Esophagus muscularis mucosa (tissue), 4 donors: ENCODE data around the gene CX3CR1. TPM values are rescaled to one million over a fixed set of nuclear protein-coding genes. Genes with fewer than 3 reads are reported as not detected.
A peak's percentile ranks its signal among the peaks of the same experiment; 100 is the strongest.

Experiments
- DNase-seq: peaks from one replicate; pipeline ENCODE4 v3.0.0-alpha.2; 2017; ENCODE audit errors: extremely low spot score
- H3K27ac ChIP-seq, 4 donors: fragments of 200-600 bp; sonication (generic); replicated peaks in 1 of 4; 1 replicate in 3 of 4; 2 replicates in 1 of 4; pipeline ENCODE4 v1.5.1; 2016 to 2019; ENCODE audit warnings: mild to moderate bottlenecking in 1 of 4
- H3K27me3 ChIP-seq, 4 donors: fragments of 200-600 bp; sonication (generic); one replicate each; pipeline versions ENCODE4 v1.5.1 to v1.6.0; 2016 to 2019
- H3K36me3 ChIP-seq, 4 donors: fragments of 200-600 bp; sonication (generic); one replicate each; pipeline ENCODE4 v1.5.1; 2016 to 2019
- H3K4me1 ChIP-seq, 4 donors: fragments of 200-600 bp; sonication (generic); one replicate each; pipeline ENCODE4 v1.5.1; 2016 to 2019
- H3K4me3 ChIP-seq, 4 donors: fragments of 200-600 bp; sonication (generic); 1 replicate in 2 of 4; 2 replicates in 2 of 4; pipeline ENCODE4 v1.5.1; 2016 to 2019; ENCODE audit warnings: mild to moderate bottlenecking in 4 of 4, moderate library complexity in 1 of 4
- H3K9me3 ChIP-seq, 4 donors: fragments of 200-600 bp; sonication (generic); 1 replicate in 3 of 4; 2 replicates in 1 of 4; pipeline ENCODE4 v1.5.1; 2016 to 2019
- CTCF ChIP-seq, 3 experiments: fragments of 200-600 bp in 2 of 3; fragments of 450-650 bp in 1 of 3; sonication (generic) in 2 of 3; IDR thresholded peaks; one replicate each; pipeline ENCODE4 v1.5.1; 2017 to 2019; ENCODE audit warnings: antibody characterized with exemption in 3 of 3, mild to moderate bottlenecking in 2 of 3, moderate library complexity in 1 of 3
- EP300 ChIP-seq: sonication (generic); formaldehyde crosslinking; IDR thresholded peaks from one replicate; pipeline ENCODE4 v1.6.1; 2017; ENCODE audit warnings: antibody characterized with exemption
- POLR2A ChIP-seq: fragments of 450-650 bp; IDR thresholded peaks from one replicate; pipeline ENCODE4 v1.6.1; 2017; ENCODE audit warnings: antibody characterized with exemption, moderate library complexity, mild to moderate bottlenecking, low read depth
- POLR2AphosphoS5 ChIP-seq, 2 donors: sonication (generic); formaldehyde crosslinking; IDR thresholded peaks; one replicate each; pipeline ENCODE4 v1.6.1; 2017; ENCODE audit warnings: antibody characterized with exemption in 2 of 2
- WGBS: methylation state at CpG from one replicate; pipeline ENCODE4 v1.1.5; 2018; 5-methylcytosine and 5-hydroxymethylcytosine counted together
- intact Hi-C: fragments of 100-400 bp; cut with DNase I; formaldehyde crosslinking; loops from one replicate; pipeline ENCODE4 v1.15.1; 2023
- total RNA-seq, 4 donors: library from RNA; depleted of rRNA; stranded (reverse); fragments of >200 nt; gene quantifications; one replicate each; pipeline versions ENCODE4 v1.1.0 to v1.2.1, GENCODE V29; 2016

Gene CX3CR1
- total RNA-seq, 4 donors from 2014 or later = 0.23 to 0.78 (median 0.46) TPM

- Histone ChIP-seq H3K36me3 (no peaks in the 10 kb centered on the region), H3K27me3 (no peaks in the 10 kb centered on the region), H3K9me3 (no peaks in the 10 kb centered on the region), H3K4me1 (peaks cover 0 to 17% (median 4%) of the 10 kb centered on the region in 4 donors), H3K27ac (no peak overlapping the region), H3K4me3 (no peak overlapping the region)
- TF ChIP-seq POLR2A = no peak
- TF ChIP-seq EP300 = no peak
- peak in 1 of 2 donors; percentile 48 for TF ChIP-seq POLR2AphosphoS5 (IDR thresholded peaks at IDR 0.05)
- peak; percentile 82 to 91 (median 90) for TF ChIP-seq CTCF (IDR thresholded peaks at IDR 0.05)
- DNase-seq = no peak
- 42% methylated on average over 2 of the region's 3 CpGs for WGBS
- intact Hi-C loops = loop anchor here (2.0 to 5.0 kb wide), 2 partner anchors 80 to 96 kb away; partner anchors contain the start of gene XIRP1
Measured at GRCh38 chr3:39288300-39288808, 8.5 kb upstream of the CX3CR1 start.

- Histone ChIP-seq H3K4me3 (no peak overlapping the region), H3K9me3 (no peaks in the 10 kb centered on the region), H3K4me1 (peaks cover 0 to 17% (median 4%) of the 10 kb centered on the region in 4 donors), H3K27ac (no peak overlapping the region), H3K27me3 (no peaks in the 10 kb centered on the region), H3K36me3 (no peaks in the 10 kb centered on the region)
- intact Hi-C loops = loop anchor here (2.0 to 5.0 kb wide), 2 partner anchors 79 to 95 kb away; partner anchors contain the start of gene XIRP1
- WGBS = 68% methylated on average over 8 of the region's 8 CpGs
- TF ChIP-seq CTCF (IDR thresholded peaks at IDR 0.05) (no peak), POLR2AphosphoS5 (IDR thresholded peaks at IDR 0.05) (no peak), POLR2A (no peak), EP300 (no peak)
- DNase-seq = no peak
Measured at GRCh38 chr3:39287216-39288164, 7.7 kb upstream of the CX3CR1 start.

GRCh38 chr3:39286771-39287170 lies 6.9 kb upstream of the CX3CR1 start:
- peaks cover 0 to 17% (median 4%) of the 10 kb centered on the region in 4 donors for H3K4me1 ChIP-seq
- 79% methylated on average over 3 of the region's 3 CpGs for WGBS
- H3K9me3 ChIP-seq = no peaks in the 10 kb centered on the region
- H3K27me3 ChIP-seq = no peaks in the 10 kb centered on the region
- TF ChIP-seq CTCF (IDR thresholded peaks at IDR 0.05) (no peak), POLR2A (no peak), POLR2AphosphoS5 (IDR thresholded peaks at IDR 0.05) (no peak), EP300 (no peak)
- H3K36me3 ChIP-seq = no peaks in the 10 kb centered on the region
- intact Hi-C loops = loop anchor here (5.0 kb wide), 1 partner anchor 94 kb away; the partner anchor contains the start of gene XIRP1
- no peak overlapping the region for H3K27ac ChIP-seq
- DNase-seq = no peak
- H3K4me3 ChIP-seq = no peak overlapping the region

GRCh38 chr3:39285332-39285731 lies 5.5 kb upstream of the CX3CR1 start:
- no peak overlapping the region for H3K4me3 ChIP-seq
- no peaks in the 10 kb centered on the region for H3K36me3 ChIP-seq
- intact Hi-C loops = loop anchor here (5.0 kb wide), 1 partner anchor 93 kb away; the partner anchor contains the start of gene XIRP1
- H3K27me3 ChIP-seq = no peaks in the 10 kb centered on the region
- no peak for DNase-seq
- H3K27ac ChIP-seq = no peak overlapping the region
- H3K9me3 ChIP-seq = no peaks in the 10 kb centered on the region
- H3K4me1 ChIP-seq = peaks cover 0 to 10% (median 2%) of the 10 kb centered on the region in 4 donors
- TF ChIP-seq CTCF (IDR thresholded peaks at IDR 0.05) (no peak), EP300 (no peak), POLR2A (no peak), POLR2AphosphoS5 (IDR thresholded peaks at IDR 0.05) (no peak)
